GM12801 (cell line): ENCODE data around the gene THPO.

Experiments used
- TF ChIP-seq, protein P1 (sequence below): IDR thresholded peaks from one replicate; pipeline ENCODE4 v1.5.1; 2011; ENCODE audit warnings: control low read depth; ENCODE audit not compliant: insufficient read length; ENCODE audit errors: extremely low read depth

THPO gene

DNA sequence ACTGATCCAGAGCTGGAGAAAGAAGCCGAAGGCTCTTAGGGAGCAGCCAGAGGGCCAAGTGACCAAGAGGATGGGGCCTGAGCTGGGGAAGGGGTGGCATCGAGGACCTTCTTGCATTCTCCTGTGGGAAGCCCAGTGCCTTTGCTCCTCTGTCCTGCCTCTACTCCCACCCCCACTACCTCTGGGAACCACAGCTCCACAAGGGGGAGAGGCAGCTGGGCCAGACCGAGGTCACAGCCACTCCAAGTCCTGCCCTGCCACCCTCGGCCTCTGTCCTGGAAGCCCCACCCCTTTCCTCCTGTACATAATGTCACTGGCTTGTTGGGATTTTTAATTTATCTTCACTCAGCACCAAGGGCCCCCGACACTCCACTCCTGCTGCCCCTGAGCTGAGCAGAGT lies 11.4 kb upstream of the THPO start:
- TF ChIP-seq, protein P1, sequence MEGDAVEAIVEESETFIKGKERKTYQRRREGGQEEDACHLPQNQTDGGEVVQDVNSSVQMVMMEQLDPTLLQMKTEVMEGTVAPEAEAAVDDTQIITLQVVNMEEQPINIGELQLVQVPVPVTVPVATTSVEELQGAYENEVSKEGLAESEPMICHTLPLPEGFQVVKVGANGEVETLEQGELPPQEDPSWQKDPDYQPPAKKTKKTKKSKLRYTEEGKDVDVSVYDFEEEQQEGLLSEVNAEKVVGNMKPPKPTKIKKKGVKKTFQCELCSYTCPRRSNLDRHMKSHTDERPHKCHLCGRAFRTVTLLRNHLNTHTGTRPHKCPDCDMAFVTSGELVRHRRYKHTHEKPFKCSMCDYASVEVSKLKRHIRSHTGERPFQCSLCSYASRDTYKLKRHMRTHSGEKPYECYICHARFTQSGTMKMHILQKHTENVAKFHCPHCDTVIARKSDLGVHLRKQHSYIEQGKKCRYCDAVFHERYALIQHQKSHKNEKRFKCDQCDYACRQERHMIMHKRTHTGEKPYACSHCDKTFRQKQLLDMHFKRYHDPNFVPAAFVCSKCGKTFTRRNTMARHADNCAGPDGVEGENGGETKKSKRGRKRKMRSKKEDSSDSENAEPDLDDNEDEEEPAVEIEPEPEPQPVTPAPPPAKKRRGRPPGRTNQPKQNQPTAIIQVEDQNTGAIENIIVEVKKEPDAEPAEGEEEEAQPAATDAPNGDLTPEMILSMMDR: no peak

DNA sequence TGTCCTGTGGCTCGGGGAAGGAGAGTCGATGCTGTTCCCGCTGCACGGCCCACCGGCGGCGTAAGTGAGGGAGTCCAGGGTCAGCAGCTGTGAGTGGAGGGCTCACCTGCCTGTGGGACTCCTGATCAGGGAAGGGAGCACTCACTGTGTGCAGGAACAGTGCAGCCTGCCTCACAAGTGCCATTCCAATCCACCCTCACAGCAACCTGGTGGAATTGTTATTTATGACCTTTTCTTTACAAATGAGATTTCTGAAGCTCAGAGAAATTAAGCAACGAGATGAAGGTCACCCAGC lies 10.9 kb upstream of the THPO start:
- TF ChIP-seq, protein P1: no peak

DNA sequence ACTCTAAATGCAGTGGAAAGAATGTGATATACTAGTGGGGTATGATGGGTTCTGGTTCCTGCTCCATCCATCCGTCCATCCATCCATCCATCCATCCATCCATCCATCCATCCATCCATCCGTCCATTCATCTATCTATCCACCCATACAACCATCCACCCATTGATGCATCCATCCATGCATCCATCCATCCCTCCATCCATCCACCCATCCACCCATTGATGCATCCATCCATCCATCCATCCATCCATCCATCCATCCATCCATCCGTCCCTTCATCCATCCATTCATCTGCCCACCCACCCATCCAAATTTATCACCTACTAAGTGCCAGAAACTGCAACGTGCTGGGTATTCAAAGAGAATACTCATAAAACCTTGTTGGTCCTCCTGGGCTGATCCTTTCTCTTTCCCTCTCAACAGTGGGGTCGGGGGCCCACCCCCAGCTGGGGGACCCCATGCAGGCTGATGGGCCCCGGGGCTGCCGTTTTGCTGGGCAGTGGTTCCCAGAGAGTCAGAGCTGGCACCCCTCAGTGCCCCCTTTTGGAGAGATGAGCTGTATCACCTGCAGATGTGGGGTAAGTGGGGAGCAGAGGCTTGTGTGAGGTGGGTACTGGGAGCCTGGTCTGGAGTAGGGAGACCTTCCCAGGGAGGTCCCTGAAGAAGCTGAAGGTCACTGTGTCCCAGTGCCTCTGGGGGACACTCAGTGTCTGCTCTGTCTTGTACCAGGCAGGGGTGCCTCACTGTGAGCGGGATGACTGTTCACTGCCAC lies 10.3 kb upstream of the THPO start:
- TF ChIP-seq, protein P1: no peak

DNA sequence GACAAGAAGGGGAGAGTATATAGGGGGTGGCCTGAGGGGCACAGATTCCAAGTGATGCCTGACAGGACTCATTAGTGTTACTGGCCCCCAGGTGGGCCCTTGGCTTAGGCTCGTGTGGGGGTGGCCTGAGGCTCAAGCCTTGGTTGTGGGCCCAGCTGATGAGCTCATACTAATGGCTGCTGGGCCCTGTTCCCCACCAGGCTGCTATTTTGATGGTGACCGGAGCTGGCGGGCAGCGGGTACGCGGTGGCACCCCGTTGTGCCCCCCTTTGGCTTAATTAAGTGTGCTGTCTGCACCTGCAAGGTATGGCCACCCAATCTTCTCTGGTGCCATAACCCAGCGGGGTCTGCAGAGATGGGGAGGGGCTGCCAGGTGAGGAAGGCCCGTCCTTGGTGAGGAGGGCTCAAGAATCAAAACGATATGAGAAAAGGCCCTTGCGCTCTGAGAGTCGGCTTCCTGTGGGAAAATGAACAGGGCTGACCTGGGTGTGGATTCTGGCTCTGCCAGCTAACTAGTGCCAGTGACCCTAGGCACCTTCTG lies 9.2 kb upstream of the THPO start:
- TF ChIP-seq, protein P1: no peak

DNA sequence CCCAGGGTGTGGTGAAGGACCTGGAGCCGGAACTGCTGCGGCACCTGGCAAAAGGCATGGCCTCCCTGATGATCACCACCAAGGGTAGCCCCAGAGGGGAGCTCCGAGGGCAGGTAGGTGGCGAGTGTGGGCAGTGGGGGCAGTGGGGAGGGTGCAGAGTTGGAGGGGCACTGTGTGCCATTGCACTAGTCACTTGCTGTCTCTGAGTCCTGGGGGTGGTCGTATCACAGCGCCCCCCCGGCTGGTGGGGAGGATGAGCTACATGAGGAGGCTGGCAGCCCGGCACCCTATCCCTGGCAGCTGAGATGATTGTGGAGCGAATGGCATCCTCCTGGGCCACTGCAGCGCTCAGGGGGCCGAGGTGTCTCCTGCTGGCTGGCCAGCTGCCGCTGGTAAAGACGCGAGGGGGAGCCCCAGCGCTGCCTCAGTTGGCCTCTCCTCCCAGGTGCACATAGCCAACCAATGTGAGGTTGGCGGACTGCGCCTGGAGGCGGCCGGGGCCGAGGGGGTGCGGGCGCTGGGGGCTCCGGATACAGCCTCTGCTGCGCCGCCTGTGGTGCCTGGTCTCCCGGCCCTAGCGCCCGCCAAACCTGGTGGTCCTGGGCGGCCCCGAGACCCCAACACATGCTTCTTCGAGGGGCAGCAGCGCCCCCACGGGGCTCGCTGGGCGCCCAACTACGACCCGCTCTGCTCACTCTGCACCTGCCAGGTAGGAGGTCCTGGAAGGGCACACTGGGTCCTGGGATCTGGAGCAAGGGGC lies 8.2 kb upstream of the THPO start:
- TF ChIP-seq, protein P1: no peak

DNA sequence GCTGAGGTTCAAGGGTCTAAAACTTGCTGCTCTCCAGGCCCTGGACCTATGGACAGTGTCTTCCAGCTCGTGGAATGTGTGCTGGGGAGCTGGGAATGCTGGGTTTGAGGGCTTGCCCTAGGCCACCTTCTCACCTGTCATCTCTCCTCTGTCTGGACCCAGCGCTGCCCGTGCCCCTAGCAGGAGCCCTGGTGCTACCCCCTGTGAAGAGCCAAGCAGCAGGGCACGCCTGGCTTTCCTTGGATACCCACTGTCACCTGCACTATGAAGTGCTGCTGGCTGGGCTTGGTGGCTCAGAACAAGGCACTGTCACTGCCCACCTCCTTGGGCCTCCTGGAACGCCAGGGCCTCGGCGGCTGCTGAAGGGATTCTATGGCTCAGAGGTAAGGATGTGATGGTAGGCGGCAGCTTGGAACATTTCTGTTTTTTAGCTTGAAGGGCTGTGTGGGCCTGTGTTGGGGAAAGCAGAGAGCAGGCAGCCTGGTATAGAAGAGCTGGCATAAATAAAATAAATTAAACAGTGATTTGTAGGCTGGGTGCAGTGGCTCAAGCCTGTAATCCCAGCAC lies 6.9 kb upstream of the THPO start:
- TF ChIP-seq, protein P1: no peak

DNA sequence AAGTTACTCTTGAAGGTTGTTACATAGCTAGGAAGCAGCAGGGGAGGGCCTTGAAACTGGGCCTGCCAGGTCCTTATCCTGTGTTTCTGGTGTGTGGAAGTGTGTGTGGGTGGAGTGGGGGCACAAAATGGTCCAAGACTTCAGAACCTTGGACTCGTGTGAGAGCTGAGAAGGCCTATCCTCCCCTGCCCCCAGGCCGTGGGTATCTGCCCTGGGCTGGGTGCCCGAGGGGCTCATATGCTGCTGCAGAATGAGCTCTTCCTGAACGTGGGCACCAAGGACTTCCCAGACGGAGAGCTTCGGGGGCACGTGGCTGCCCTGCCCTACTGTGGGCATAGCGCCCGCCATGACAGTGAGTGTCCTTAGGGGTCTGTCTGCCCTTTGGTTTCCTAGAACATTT lies 6.3 kb upstream of the THPO start:
- TF ChIP-seq, protein P1: no peak
